ENCODE data around the gene SALL2.

DNA sequence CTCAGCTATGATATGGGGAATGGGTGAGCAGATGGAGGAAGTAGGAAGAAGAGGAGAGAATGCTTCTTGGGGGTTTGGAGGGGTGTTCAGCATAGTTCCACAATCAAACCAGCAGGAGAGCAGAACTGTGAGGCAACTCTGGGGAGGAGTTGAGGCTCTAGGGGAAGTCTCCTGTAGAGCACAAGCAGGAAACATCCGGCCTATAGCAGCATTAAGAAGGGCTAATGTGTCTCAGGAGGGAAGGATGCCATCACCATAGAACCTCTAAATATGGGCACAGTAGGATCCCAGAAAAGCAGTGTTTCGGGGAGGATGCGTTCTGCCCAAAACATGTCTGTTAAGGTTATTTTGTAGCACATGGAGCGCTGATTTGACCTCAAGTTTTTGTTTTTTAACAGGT, 8.4 kb upstream of the SALL2 start:
- no peak for TF ChIP-seq YY1 (IDR thresholded peaks at IDR 0.05; ENCODE audit: low read depth)
- no peak for TF ChIP-seq REST (IDR thresholded peaks at IDR 0.05; ENCODE audit: low read depth)
- no peak for TF ChIP-seq RAD21 (IDR thresholded peaks at IDR 0.05; ENCODE audit: low read depth)
- TF ChIP-seq MAX (IDR thresholded peaks at IDR 0.05): no peak
- no peak for TF ChIP-seq TEAD4 (IDR thresholded peaks at IDR 0.05)

Data from Ishikawa (cell line).